PC-3 (cell line): ENCODE measurements around the gene COX6A2. TPM values are rescaled to one million over a fixed set of nuclear protein-coding genes. Genes with fewer than 3 reads are reported as not detected.

Source experiments
- ATAC-seq: fragments of 200-7000 bp; cut with Tn5 transposase; 2 replicates; pipeline ENCODE4 v1.9.1; 2020; ENCODE audit warnings: mild to moderate bottlenecking, moderate library complexity
- BruUV-seq: library from RNA; stranded (reverse); fragments of 400-500 nt; replicated peaks from 2 replicates; lab custom pipeline; 2021; lab: Mats Ljungman, UMichigan
- CTCF ChIA-PET: fragments of 300-600 bp; sonication (Branson Sonifier 250); formaldehyde crosslinking; loops from one replicate; lab custom pipeline; 2022; ENCODE audit warnings: antibody characterized with exemption; lab: Charles Lee
- POLR2A ChIA-PET: fragments of 300-600 bp; sonication (Branson Sonifier 250); formaldehyde crosslinking; loops from one replicate; lab custom pipeline; 2022; ENCODE audit warnings: antibody characterized with exemption; ENCODE audit not compliant: unreplicated experiment; lab: Charles Lee
- DNase-seq: peaks from one replicate; pipeline ENCODE4 v3.0.0-alpha.2; 2015
- H2AFZ ChIP-seq: fragments of 300-600 bp; sonication (generic); 2 replicates; pipeline ENCODE4 v1.6.0; 2016; ENCODE audit warnings: antibody characterized with exemption, low read length
- H3F3A ChIP-seq: fragments of 300-600 bp; sonication (generic); one replicate; pipeline ENCODE4 v1.6.0; 2017; ENCODE audit warnings: antibody characterized with exemption, low read length, control low read depth, mild to moderate bottlenecking; ENCODE audit not compliant: unreplicated experiment
- H3K27ac ChIP-seq: fragments of 300-600 bp; sonication (generic); 2 replicates; pipeline ENCODE4 v1.5.1; 2016; ENCODE audit warnings: mild to moderate bottlenecking, low read length
- H3K27me3 ChIP-seq: fragments of 300-600 bp; sonication (generic); 2 replicates; pipeline ENCODE4 v1.6.1; 2016; ENCODE audit warnings: low read length, mixed read lengths
- H3K36me3 ChIP-seq: fragments of 300-600 bp; sonication (generic); 2 replicates; pipeline ENCODE4 v1.6.1; 2016; ENCODE audit warnings: low read depth, mixed run types, low read length, mixed read lengths
- H3K4me1 ChIP-seq: fragments of 300-600 bp; sonication (generic); 2 replicates; pipeline ENCODE4 v1.5.1; 2016; ENCODE audit warnings: low read length; ENCODE audit not compliant: insufficient read depth
- H3K4me2 ChIP-seq: fragments of 300-600 bp; sonication (generic); 2 replicates; pipeline ENCODE4 v1.6.0; 2016; ENCODE audit warnings: low read length
- H3K4me3 ChIP-seq: fragments of 300-600 bp; sonication (generic); 2 replicates; pipeline ENCODE4 v1.5.1; 2016; ENCODE audit warnings: mild to moderate bottlenecking, low read length, mixed read lengths
- H3K79me2 ChIP-seq: fragments of 300-600 bp; sonication (generic); 2 replicates; pipeline ENCODE4 v1.6.1; 2017; ENCODE audit warnings: low read length, mixed read lengths
- H3K9ac ChIP-seq: fragments of 300-600 bp; sonication (generic); 2 replicates; pipeline ENCODE4 v1.6.0; 2016; ENCODE audit warnings: mild to moderate bottlenecking, low read length
- H3K9me2 ChIP-seq: fragments of 300-600 bp; sonication (generic); replicated peaks from 2 replicates; pipeline ENCODE4 v1.6.1; 2016; ENCODE audit warnings: mixed run types, low read length, mixed read lengths
- H3K9me3 ChIP-seq: fragments of 300-600 bp; sonication (generic); 2 replicates; pipeline ENCODE4 v1.6.1; 2016; ENCODE audit warnings: low read length, mixed read lengths
- H4K20me1 ChIP-seq: fragments of 300-600 bp; sonication (generic); 2 replicates; pipeline ENCODE4 v1.6.1; 2016; ENCODE audit warnings: low read length, mixed read lengths
- CTCF ChIP-seq: fragments of 300-600 bp; sonication (generic); conservative IDR thresholded peaks from 2 replicates; pipeline ENCODE4 v1.5.1; 2017; ENCODE audit warnings: antibody characterized with exemption, low read depth, mild to moderate bottlenecking, low read length
- EZH2 ChIP-seq: fragments of 300-600 bp; sonication (generic); IDR thresholded peaks from one replicate; pipeline ENCODE4 v1.6.1; 2017; ENCODE audit warnings: antibody characterized with exemption, mild to moderate bottlenecking, low read length; ENCODE audit not compliant: unreplicated experiment
- EZH2phosphoT487 ChIP-seq: fragments of 300-600 bp; sonication (generic); IDR thresholded peaks from 2 replicates; pipeline ENCODE4 v1.6.1; 2018; ENCODE audit warnings: mild to moderate bottlenecking, antibody characterized with exemption, low read length, borderline replicate concordance
- intact Hi-C: fragments of 100-400 bp; cut with micrococcal nuclease; formaldehyde crosslinking; loops from 2 replicates; pipeline ENCODE4 v1.9.0; 2023
- total RNA-seq: library from RNA; depleted of rRNA; stranded (reverse); fragments of >200 nt; gene quantifications from 2 replicates; pipeline ENCODE4 v1.2.3, GENCODE V29; 2014

COX6A2 gene
- total RNA-seq, 1 experiment from 2014 or later = not detected

GRCh38 chr16:31471875-31472708 is 43.9 kb upstream of the COX6A2 start, which contains the start of gene TGFB1I1:
TSS of gene TGFB1I1 (plus strand) at chr16:31472152. CDS start at chr16:31472189, 37 bp downstream.
- TSS peak; percentile 57 for BruUV-seq
- Histone ChIP-seq H3K9me3 (no peaks in the 10 kb centered on the region), H3K4me2 (peak within 1 kb of the TSS; percentile 85), H3K4me3 (peak within 1 kb of the TSS; percentile 73), H3K9ac (peak within 1 kb of the TSS; percentile 65), H3K36me3 (no peaks in the 10 kb centered on the region), H2AFZ (peak within 1 kb of the TSS; percentile 91), H3K27ac (no peak within 1 kb of the TSS), H4K20me1 (no peaks in the 10 kb centered on the region), H3K9me2 (no peaks in the 10 kb centered on the region), H3K27me3 (no peaks in the 10 kb centered on the region), H3F3A (no peaks in the 10 kb centered on the region), H3K79me2 (no peaks in the 10 kb centered on the region), H3K4me1 (no peaks in the 10 kb centered on the region; the same call in 1 of the 2 replicates)
- DNase-seq = peak; percentile 8
- ATAC-seq = peak; percentile 64
- intact Hi-C loops = no loop called here
- ChIA-PET POLR2A (interaction anchor here (0.9 kb wide), 1 partner anchor 12 kb away, joined by 5 read pairs; no protein-coding TSS in a partner anchor), CTCF (no interaction called here)
- TF ChIP-seq EZH2 (no peak), EZH2phosphoT487 (no peak), CTCF (no peak)

GRCh38 chr16:31471241-31471874 is 43.2 kb upstream of the COX6A2 start:
- Histone ChIP-seq H3K4me3 (peak overlapping the region; percentile 73), H4K20me1 (no peaks in the 10 kb centered on the region), H3F3A (no peaks in the 10 kb centered on the region), H3K79me2 (no peaks in the 10 kb centered on the region), H3K9me2 (no peaks in the 10 kb centered on the region), H2AFZ (peak overlapping the region; percentile 61), H3K36me3 (no peaks in the 10 kb centered on the region), H3K27ac (no peak overlapping the region), H3K27me3 (no peaks in the 10 kb centered on the region), H3K4me2 (peak overlapping the region; percentile 78), H3K9me3 (no peaks in the 10 kb centered on the region), H3K9ac (peak overlapping the region; percentile 49; the same call in 1 of the 2 replicates), H3K4me1 (no peaks in the 10 kb centered on the region; the same call in 1 of the 2 replicates)
- BruUV-seq = TSS peak; percentile 82
- ChIA-PET POLR2A (interaction anchor here (0.9 kb wide), 1 partner anchor 11 kb away, joined by 5 read pairs; no protein-coding TSS in a partner anchor), CTCF (no interaction called here)
- TF ChIP-seq EZH2phosphoT487 (no peak), CTCF (no peak), EZH2 (no peak)
- intact Hi-C loops = no loop called here
- ATAC-seq = no peak
- DNase-seq = no peak
